Inflammatory macrophage treated with lipopolysaccharide for 4 hours (primary cell): ENCODE measurements around the gene DPP10.

Experiments
- DNase-seq: peaks from one replicate; pipeline ENCODE4 v3.0.0-alpha.2; 2020

The DPP10 gene

DNA sequence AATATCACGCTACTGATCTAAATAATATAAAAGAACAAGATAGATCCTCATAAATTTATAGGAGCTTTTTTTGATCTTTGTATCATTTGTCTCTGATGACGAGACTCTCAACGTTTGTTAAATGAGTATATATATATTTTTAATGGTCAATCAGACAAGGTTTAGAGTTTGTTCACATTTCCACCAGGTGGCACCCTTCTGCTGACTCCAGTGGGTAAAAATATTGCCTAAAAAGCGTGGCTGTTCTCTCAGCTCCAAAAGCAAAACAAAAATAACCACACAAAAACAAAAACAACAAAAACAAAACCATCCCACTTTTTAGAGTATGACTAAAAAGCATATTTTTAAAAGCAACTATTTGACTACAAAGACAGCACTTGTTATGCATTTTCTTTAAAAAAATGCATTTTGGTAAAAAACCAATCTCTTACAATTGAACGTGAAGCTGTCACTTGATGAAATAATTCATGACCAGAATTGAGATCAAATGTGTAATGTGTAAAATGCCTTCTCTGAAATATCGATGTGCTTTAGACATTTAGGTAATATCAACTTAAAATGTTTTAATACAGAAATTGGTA lies 723.2 kb downstream of the DPP10 start:
- peak; percentile 14 for DNase-seq

DNA sequence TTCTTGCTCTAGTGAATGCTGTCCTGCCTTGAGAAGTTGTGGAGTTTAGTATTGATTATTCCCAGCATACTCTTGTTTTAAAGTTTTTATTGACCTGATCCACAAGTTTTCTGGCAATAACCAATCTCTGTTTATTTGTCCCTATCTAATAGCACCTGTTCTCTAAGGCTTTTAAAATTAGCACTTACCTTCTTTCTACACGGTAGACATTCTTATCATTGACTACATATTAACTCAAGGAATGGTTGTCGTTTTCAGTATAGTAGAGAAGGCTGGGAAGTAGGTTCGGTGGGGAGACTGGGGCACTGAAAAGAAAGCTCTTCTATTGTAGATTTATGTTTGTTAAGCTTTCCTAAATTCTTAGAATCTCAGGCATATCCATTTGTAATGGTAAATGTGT lies 726.0 kb downstream of the DPP10 start:
- no peak for DNase-seq

DNA sequence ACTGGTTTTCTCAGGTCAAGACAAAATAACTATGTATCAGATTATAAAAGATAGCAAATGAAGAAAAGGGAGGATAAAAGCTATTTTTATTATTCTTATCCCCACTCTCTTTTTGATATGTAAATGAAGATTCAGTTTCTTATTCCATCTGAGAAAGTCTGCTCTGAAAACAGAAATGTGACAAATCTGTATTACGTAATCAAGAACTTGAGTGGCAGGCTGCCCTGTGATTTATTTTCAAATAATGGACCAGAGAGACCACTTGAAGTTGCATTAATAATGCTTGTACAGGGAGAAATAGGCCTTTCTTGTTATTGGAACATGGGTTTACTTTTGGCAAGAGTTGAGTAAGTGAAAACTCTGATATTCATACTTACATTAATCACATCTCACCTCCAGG lies 727.4 kb downstream of the DPP10 start:
- no peak for DNase-seq

DNA sequence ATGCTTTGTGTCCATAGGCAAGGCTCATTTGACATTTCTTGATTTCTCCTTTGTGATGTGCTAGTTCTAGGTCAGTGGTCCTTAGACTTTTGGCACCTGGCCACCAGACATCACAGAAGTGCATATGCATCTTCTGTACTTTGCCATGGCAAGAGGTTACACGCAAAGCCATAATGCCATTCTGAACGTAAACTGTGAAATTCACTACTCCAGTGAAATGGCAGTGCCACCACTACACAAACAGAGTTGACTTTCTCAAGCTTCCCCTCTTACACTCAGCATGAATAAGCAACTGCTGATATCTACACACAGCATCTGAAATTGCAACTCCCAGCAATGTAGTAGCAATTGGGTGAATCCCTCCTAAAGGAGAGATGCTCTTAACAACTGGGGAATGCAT lies 729.3 kb downstream of the DPP10 start:
- DNase-seq: no peak

DNA sequence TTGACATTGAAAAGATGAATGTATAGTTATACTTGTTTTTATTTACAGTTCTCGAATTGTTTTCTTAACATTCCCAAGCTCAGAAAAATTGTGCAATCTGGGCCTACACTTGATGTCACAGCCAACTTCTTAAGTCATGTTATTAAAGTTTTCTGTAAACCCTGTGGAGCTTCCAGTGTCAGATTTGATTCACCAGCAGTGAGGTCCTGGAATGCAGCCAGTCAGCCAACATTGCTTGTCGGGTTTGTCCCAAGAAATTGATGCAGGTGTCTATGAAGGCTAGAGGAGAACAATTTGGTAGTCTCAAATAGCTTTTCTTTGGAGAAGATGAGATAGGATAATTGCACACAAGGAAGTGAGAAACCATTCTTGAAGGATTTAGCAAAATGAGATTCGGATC lies 732.2 kb downstream of the DPP10 start:
- no peak for DNase-seq

DNA sequence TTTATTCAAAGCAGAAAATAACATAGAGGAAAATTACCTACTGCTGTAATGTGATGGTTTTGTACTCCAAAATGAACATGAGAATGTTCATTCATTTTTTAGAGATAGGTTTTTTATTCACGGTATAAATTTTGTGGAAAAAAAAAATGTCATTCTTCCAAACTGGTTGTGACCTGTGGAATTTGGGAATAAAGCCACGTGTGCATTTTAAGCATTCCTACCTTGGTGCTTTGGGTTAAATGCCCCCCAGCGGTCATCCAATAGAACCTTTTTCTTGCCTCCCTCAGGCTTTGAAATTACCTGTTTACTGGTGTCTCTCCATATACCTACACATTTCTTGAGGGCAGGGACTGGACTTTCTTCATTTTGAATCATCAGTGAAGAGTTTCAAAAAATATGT lies 740.7 kb downstream of the DPP10 start:
- DNase-seq: no peak

DNA sequence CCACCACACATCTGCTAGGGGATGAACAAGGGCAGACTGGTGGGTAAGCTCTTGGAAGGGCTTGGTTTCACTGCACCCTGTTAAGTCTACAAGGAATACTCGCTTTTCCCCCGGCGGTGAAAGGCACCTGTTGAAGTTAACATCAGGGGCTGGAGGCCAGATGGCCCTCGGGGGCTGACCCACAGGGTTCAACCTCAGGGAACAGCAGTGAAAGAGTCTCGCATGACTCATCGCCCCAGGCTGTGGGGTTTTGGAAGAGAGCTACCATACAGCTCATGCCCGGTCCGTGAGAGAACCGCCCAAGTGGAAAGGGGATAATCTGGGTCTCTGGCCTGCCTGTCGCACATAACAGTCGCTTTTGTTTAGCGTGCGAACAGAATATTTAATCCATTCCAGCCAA lies 748.0 kb downstream of the DPP10 start:
- DNase-seq: no peak

DNA sequence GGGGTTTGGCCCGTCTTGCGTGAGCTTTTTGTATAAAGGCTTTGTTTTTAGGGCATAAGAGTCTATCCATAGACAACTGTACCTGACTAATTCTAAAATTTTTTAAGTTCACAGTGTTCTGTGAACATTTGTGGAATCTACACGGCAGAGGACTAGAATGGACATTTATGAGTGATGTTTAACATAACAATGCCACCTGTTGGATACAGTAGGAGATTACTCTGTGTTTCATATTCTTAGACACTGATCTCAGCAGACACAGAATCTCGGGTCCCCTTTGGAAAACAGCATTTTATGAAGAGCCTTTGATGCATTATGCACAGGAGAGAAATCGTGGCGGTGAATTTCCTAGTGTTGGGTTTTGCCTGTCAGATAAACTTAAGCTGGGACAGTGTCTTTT lies 752.2 kb downstream of the DPP10 start:
- no peak for DNase-seq

DNA sequence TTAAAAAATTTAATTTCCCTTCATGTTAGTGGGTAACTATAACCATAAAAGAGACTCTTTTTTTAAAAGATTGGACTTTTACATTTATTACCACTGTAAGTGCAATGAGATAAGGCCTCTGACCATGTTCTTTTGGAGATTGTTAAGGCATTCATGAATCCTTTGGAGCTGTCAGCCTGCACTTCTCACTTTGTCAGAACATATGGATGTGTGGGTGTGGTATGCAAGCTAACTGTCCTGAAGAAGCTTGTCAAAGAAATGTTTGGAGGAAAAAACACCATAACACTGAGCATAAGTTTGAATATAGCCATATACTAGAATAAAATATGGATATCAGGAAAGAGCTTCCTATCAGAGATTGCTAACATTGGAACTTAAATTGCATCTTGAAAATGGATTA lies 754.1 kb downstream of the DPP10 start:
- DNase-seq: no peak

DNA sequence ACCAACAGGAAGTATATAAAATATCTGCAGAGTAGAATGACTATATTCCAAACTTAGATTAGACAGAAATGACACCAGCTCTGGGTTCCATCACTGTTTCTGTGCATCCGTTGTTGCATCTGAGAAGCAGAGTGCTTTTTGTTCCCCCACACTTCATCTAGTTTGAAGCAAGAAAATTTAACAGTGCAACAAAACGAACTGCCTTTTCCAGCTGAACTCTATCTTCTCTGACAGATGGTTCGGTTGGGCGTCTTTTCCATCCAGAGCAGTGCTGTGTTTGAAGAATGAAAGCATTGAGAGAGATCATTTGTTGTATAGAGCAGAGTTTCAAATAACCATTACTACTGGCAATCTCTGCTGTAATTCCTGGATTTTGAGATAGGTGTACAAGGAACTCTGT lies 757.5 kb downstream of the DPP10 start:
- no peak for DNase-seq

DNA sequence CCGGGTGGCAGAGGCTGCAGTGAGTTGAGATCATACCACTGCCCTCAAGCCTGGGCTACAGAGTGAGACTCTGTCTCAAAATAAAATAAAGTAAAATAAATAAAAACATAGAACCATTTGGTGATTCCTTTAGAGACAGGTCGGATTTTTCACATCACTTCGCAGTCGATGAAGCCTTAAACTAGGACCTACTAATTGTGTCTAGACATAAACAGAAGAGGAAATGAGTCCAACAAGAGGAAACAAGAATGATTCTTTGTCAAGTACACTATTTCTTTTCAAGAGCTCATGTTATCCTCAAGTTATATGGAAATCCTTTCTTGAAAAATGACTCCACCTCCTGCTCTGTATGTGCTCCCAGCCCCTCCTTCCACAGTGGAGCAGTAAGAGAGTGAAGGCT lies 758.9 kb downstream of the DPP10 start:
- DNase-seq: no peak

DNA sequence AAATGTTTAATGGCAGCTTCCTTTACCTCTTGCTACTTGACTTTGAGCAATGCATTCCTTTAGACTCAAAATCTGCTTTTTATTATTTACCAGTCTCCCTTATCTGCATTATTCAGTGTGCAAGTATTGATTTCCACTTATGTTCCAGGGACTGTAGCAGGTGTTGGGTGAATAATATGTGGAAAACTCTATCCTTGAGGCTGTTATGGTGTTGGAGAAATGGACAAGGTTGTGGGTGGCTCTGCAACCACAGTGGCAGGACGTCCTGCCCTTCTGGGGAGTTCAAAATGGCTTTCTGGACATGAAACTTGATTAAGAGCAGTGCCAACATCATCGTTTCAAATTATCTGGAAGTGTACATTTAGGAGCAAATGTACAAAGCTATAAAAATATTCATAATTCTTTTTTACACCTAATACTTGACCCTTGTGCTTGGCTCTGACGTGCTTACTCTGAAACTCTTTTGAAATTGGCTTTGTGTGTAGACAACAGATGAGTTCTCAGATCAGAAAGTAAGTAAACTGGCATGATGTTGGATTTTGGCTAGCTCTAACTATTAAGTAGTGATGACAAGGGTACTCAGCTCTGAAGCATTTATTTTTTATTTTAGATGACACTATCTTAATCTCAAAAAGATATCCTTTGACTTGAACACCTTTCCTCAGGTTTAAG lies 766.2 kb downstream of the DPP10 start:
- no peak for DNase-seq

DNA sequence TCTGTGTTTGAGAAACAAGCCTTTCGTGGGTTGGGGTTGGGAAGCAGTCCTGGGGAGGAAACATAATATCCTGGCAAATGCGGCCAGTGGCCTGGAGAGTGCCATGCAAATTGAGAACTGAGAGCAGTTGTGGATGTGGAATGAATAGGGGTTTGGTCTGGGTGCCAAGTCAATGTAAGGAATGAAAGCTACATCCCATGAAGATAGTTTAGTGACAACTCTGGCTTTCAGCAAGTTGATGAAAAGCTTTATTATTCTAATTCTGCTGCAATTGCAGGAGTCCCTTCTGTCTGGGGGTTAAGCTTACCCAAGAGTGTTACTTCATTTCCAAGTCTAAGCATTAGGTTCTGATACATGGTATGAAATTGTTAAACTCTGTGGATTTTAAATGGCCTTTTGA lies 771.6 kb downstream of the DPP10 start:
- no peak for DNase-seq

DNA sequence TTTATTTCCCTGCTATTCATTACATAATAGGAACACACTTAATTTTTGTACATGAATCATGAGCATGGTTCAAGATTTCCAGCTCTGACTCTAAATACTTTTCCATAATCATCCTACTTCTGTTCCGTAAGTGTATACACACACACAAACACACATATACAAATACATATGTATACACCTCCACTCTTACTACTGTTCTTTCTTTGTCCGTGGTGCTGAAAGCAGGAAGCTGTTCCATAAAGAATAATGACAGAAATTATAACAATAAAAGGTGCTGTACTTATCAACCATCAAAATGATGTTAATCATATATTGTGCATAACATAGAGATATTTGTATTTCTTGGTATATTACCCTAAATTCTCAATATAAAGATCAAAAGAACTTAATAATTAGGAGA lies 776.9 kb downstream of the DPP10 start:
- DNase-seq: no peak

DNA sequence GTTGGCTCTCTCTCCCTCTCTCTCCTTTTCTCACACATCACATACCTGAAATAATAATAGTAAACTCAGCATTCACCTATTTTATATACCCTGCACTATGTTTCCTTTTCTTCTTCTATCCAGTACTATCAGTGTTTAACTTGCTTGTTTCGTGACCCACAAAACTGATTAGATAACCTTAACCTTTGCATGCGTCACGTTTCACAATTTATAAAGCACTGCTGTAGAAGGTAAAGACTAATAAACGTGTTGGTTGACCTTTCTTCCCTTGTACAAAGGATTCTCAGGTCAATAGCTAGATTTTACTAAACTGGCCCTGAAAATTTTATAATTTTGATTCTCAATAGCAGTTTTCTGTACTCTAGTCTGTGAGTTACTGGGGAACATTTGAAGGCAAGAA lies 791.7 kb downstream of the DPP10 start:
- no peak for DNase-seq

DNA sequence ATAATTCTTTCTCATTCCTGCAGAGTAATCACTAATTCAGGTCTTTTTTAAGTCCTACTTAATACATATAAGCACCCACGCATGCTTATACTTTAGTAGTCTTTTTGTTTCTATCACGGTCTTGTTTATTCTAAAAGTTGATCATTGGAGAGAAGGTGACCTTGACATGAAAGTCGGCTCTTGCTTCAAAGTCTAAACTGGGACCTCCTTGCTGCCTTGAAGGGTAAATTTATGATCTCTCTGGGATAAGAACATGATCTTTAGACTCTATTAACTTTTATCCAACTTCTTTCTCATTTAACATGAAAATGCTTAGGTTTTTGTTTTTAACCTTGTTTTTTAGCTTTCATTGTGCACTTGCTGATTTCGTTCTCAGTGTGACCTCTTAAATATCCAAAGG lies 792.3 kb downstream of the DPP10 start:
- no peak for DNase-seq

DNA sequence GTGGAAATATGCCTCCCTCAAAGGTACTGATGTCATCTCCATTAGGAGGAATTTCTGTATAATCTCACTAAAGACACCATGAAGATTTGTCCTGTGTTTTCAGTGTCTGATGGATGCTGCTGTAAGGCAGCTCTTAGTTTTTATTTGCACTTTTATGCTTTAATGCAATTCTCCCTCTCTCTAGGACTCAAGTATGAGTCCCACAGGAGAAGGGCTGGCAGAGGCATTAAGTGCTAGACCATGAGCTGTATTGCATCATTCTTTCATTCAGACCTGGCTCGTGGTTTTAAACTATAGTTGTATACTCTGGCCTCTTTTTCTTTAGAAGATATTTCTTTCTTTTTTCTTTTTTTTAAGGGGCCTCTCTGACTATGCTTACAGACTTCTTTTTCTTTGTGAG lies 805.6 kb downstream of the DPP10 start:
- no peak for DNase-seq

DNA sequence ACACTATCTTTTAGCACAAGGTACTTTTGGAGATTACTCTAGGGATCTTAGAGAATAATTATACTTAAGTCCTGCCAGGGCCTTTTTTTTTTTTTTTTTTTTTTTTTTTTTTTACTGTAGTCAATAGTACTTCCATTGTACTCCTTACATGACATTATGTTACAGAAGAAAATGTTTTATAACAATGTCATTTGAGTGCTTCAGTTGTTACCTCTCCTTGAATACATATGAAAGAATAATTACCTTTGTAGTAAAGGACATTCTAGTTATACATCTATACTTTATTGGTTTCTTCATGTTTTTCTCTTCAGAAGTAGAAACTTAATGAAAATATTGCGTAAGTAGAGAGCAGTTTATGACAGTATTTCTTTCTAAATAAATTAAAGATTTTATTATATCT lies 834.9 kb downstream of the DPP10 start:
- DNase-seq: no peak

DNA sequence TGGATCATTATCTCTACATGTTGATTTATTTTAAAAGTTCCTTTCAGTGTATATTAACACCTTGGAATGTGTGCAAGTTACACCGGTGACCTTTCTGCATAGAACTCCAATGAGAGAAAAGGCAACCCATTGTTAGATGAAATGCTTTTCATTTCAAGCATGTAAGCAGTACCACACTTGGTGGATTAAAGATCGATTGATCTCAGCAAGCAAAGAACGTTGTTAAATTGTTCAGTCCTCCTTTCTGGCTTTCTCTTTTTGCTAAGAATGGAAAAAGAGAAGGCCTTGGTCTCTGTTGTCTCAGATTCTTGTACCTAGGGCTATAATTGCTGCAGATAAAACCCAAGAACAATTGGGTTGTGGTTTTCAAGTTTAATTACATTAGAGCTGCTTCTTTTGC lies 843.0 kb downstream of the DPP10 start:
- no peak for DNase-seq

DNA sequence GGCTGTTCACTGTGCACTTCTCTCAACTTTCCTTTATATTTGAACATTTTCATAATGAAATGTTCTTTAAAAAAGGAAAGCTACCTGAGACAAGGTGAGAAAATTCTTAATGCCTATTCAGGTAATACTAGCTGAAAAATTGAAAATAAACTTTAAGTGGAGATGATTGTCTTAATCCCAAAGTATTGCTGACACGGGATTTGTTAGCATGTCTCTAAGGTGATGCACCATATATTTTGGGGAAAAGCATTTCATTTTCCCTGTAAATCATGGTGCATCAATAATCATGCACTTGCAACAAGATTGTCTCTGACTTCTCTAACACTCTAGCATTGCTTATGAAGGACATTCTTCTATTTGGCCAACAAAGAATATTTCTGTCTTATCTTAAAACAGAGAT lies 848.0 kb downstream of the DPP10 start:
- DNase-seq: no peak

DNA sequence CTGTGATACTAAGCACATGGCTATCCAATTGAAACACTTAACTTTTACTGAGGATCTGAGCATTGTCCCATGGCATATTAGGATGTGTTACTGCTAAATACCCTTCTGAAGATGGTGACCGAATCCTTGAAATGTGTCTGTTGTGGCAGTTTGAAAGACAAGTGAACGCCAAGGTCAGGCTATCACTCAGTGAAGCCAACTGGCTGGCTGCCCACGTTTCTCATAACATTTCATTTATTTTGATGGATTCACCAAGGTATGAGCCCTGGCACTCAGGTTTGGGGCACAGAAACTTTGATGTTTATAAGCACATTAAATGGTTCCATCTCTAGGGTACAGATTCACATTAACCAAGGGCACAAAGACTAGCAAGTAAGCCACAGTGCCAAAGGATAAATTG lies 850.3 kb downstream of the DPP10 start:
- DNase-seq: no peak

DNA sequence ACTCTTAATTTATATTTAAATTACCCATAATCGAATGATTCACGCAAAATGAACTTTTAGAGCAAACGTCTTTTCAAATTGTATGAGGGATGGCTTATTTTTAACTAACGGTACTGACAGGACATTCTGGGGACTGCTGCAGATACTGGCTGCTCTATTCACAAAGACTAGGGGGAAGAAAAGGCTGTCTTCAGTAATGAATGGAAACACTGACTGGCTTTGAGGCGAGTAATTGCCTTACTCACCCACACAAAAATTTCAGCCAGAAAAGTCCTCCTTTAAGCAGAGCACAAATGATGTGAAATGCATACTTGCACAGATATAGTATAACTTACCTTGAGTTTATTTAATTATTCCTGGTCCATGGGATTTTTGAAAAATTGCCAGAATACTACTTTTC lies 852.6 kb downstream of the DPP10 start:
- no peak for DNase-seq

DNA sequence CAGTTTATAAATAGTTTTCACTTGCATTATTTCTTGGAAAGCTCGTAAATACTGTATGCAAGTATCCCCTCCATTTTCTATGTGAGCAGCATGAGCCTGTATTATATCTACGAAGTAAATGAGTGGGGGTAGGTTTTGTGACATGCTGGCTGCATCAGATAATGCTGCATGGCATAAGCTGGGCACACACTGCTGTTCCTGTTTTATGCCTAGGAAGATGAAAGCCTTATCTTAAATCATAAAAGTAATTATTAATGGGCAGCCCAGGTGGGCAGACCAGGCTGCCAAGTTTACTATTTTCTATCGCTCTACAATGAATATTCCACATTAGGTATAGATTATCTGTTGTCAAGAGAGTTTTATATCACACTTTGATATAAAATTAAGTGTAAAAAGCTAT lies 854.6 kb downstream of the DPP10 start:
- no peak for DNase-seq

DNA sequence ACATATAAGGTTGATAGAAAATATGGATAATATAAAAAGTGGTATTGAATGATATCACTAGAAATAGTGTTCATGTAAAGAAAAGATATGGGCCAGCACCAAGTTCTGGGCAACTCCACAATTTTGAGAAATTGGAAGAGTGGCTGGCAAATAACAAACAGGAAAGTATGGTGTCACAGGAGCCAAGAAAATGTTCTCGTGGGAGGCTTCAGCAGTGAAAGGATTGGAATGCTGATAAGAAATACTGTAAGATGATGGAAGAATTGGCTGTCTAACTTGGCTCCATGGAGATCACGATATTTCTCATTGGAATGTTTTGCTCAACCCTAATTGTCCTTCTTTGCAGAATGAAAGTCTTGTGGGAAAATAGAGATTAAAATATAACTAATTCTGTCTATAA lies 856.8 kb downstream of the DPP10 start:
- DNase-seq: no peak

DNA sequence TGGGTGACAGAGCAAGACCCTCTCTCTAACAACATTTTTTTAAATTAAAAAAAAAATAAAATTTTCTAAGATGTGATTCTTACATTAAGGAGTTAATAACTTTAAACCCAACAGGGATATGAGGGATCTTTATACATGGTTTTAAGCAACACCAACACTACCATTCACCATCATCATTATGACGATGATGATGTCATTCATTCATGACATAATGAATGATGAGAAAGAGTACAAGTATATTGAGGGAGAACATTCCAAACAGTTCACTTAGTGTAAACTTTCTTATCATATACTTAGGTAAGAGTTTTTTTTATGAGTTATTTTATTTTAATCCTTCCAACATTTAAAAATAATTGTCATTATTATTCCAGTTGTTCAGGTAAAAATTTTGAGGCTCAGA lies 863.3 kb downstream of the DPP10 start:
- no peak for DNase-seq

DNA sequence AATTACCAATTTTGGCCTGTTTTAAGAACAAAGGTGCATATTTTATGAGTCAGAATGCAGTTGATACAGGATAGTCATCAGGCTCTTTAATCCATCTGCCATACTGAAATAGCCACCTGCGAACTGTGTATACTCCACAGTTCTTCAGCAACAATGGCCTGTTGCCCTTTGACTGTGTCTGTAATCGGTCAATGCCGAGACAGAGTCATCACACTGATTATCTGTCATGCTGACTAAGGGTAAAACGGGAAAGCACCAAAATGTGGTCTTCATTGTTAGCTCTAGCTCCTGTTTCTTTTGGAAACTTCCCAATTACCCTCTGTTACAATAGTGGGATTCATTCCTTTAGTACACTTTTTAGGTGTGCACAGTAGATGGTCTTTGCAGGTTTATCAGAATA lies 871.7 kb downstream of the DPP10 start:
- no peak for DNase-seq
